CD4-positive, alpha-beta T cell treated with Interleukin-12 subunit alpha and Interleukin-12 subunit beta, for 1 hour (primary cell): ENCODE measurements around the gene CEP112.
"Not testable (repeated sequence)": the region's sequence is repeated elsewhere in the genome, so short reads cannot be mapped to it uniquely, and the experiment has no call there.

ENCODE experiments used
- DNase-seq: peaks from one replicate; pipeline ENCODE4 v3.0.0-alpha.2; 2020

CEP112 gene

DNA sequence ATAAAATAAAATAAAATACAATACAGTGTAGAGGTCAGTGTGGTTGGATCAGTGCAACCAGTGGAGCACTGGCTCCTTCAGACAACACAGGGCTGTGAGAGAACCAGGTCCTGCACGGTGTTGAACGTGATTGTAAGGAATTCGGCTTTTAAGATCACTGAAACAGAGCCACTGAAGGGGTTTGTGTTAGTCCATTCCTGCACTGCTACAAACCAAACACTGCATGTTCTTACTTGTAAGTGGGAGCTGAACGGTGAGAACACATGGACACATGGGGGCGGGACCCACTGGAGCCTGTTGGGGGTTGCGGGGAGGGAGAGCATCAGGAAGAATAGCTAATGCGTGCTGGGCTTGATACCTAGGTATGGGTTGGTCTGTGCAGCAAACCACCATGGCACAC is 437.3 kb downstream of the CEP112 start:
- no peak for DNase-seq

DNA sequence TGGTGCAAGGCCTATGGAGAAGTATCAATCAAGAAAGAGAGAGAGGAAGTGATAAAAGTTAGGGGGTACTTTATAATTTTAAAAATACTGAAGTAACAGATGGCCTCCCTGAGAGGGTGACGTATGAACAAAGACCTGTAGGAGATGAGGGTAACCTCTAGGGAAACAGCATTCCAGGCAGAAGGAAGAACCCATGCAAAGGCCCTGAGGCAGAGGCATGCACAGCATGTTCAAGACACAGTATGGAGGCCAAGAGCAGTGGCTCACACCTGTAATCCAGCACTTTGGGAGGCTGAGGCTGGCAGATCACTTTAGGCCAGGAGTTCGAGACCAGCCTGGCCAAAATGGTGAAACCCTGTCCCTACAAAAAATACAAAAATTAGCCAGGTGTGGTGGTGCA is 437.9 kb downstream of the CEP112 start:
- DNase-seq = no peak

DNA sequence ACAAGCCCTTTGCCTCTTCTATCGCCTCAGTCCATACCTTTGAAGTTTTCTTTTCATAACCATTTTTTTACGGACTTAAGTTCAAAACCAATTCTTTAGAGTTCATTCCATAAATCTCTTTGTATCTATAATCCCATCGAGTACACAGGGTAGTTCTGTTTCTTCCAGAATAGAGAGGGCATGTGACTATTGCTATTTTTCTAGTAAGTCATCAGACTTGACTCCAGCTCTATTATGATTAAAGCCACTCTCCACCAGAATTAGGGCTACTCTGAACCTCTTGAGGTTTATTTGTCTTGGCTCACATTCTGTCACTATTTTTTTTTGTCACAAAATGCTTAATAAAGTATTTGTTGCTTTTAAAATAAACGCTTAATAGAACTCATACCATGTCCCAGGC is 438.6 kb downstream of the CEP112 start:
- no peak for DNase-seq

DNA sequence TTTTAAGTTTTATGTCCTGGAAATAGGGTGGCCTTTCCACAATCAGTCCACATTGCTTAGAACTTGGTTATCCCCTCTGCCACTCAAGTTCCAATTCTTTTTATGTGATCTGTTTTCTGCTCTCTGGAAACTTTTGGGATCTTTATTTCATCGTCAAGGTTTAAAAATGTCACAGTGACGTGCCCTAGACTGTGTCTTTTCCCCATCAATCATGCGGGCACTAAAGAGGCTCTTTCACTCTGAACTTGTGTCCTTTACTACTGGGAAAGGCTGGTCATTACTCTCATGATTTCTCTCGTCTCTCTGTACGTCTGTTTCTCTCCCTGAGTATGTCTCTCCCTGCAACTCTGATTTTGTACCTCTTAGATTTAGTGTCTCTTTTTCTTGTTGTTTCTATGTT is 440.7 kb downstream of the CEP112 start:
- no peak for DNase-seq

DNA sequence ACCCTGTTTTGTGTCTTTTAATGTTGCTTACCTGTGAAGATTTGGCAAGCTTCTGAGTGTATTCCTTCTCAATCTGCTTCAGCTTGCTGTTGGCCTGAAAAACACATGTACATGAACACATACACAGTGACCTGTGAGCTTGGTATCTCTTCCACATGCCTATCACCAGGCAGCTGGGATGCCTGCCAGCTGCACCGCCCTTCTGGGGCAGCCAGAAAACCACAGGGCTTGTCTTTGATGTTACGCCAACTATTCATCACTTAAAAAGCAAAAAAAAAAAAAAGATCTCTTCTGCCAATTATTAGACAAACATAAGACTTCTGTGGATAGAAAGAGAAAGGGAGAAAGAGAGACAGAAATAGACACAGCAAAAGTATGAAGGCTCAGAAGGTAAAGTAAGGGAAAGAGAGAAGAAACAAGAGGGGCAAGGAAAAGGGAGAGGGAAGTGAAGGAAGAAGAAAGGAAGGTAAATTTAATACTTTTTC is 441.3 kb downstream of the CEP112 start:
- DNase-seq = peak; percentile 58

DNA sequence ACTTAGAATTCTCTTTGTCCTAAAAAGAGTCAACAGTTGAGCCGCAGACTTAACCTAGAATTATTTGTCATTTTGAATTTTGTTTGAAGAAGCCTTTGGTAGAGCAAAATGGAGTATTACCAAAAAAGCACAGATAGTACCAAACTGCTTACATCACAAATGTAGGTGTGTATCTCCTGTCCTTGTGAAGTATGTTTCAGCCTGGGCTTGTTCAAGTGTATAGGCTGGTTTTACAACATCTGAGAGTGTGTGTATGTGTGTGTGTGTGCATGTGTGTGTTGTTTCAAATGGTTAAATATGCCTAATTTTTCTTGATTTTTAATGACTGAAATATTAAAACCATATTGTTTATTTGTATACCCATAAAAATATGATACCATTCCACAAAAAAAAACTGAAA is 441.8 kb downstream of the CEP112 start:
- DNase-seq = no peak

DNA sequence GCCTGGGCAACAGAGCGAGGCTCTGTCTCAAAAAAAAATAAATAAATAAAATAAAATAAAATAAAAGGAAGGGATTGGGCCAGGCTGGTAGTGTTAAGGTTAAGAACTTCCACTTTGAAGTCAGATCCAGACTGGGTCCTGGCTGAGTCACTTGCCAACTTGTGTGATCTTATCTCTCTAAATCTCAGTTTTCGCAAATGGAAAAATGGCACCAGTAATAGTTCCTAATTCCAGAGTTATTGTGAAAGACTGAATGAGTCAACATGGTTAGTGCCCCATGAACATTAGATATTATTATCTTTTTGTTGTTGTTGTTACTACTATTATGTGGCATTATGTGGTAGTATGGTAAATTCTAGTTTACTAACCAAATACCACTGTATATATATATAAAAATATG is 442.5 kb downstream of the CEP112 start:
- DNase-seq = no peak

DNA sequence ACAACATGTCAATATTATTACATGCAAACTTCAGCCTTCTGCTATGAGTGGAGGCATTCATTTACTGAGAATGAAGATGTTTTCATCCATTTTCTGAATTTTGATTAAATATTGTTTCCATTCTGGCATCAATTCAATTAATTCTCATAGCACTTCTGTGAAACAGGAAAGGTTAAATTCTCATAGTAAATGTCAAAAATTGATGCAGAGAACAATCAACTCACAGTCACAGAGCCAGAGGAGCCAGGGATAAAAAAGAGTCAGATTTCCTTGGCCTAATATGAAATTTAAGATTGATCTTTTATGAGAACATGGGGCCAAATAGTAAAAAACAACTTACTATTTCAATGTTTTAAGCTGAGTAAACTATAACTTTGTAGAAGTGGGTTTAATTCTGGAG is 446.7 kb downstream of the CEP112 start:
- DNase-seq = no peak

DNA sequence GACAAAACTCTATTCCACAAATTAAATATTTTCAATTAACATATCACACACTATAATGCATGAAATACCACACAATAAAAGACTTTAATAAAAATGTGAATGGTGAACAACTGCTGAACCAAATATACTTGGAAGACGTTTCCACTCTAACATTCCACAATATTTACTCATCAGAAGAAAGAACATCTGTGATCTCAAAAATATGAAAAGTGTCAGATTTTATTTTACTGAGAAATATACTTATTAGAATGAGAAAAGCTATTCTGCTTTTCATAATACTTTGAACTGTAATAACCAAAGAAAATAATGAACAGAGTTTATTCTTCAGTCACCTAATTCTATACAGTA is 448.7 kb downstream of the CEP112 start:
- no peak for DNase-seq

DNA sequence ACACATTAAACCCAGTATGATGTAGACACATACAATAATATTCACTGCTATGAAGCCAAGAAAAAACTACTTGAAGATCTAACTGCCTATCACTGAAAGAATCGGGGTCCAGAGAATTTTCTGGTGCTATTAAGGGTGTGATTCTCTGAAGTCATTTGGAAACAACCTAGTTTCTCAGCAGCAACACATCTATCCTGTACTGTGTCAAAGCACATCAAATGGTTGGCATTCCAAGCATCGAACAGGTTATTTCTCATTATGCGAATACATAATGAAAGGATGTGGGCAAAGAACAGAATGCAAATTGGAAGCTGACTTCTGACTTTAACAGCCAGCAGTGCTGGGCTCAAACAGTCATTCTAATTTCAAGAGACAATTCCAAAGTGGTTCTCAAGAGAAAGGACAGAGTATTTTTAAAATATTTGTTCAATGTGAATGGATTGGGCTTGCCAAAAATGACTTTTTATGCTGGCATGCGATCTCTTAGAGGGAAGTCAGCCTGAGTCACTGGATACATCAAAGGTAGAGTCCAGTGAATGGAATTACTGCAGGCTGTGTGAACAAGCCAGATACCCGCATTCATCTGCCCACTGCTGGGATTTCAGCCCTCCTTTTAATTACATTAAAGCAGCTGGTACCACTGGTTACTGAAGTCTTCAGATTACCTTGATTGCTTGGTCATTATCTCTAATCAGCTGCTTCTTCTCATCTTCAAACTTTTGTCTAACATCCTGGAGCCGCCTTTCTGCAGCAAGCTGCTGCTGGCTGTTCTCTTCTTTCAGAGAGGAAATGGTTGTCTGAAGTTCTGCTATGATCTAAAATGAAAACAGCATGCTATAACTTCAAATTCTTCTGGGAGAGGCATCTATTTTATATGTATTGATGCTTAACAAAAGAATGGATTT is 449.3 kb downstream of the CEP112 start:
- DNase-seq = no peak

DNA sequence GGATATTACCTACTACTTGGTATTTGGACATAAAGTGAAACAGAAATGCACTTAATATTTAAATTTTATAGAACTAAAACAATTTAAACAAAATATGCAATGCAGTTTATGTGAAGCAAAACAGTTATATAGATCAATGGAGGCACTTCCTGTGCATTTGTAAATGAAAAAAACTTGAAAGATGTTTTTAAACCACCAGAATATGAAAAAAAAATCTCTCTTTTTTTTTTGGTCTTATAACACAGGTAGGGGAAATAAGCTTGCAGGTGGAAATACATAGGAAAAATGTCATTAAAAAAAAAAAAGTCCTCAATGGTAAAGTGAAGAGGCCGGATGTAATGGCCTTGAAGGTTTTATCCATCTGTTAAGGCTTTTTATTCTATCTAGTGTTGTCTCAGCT is 450.2 kb downstream of the CEP112 start:
- no peak for DNase-seq

DNA sequence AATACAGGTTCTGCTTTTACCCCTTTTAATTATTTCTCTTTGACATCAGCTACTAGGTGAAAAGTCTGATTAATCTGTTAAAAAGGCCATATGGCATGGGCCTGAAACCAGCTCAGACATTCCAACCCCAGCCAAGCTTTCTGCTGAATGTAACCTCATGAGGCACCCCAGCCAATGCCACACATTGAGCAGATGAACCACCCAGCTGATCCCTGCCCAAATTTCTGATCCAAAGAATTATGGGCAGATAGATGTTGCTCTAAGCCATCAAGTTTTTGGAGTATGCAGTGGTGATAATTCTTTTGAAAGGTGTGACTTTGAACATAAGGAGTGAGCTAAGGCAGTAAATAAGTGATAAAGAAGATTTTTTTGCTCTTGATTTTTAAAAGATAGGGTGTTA is 452.9 kb downstream of the CEP112 start:
- no peak for DNase-seq

DNA sequence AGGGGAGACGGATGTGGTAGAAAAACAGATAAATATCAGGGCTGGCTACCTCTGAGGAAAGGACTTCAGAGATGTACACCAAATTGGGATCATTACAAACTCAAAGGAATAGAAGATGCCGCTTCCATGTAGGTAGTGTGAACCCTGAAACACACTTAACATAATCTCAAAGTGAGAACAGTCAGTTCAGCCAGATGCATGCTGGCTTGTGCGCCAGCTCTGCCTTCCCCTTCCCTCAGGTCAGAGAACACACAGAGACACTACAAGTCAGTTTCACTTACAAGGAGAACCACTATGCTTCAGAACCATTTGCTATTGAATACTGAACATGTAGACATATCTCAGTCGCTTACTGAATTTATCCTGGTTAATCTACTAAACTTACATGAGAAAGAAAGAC is 454.5 kb downstream of the CEP112 start:
- no peak for DNase-seq

DNA sequence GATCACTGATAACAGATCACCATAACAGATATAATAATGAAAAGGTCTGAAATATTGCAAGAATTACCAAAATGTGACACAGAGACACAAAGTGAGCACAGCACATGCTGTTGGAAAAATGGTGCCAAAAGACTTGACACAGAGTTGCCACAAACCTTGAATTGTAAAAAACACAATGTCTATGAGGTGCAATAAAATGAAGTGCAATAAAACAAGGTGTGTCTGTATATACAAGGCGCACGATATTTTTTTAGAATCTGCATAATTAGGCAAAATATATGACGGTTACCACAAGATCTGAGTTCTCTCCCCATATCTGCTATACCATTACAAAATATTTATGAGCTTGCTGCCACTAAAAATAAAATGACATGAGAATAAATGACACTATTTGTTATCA is 458.6 kb downstream of the CEP112 start:
- DNase-seq = no peak

DNA sequence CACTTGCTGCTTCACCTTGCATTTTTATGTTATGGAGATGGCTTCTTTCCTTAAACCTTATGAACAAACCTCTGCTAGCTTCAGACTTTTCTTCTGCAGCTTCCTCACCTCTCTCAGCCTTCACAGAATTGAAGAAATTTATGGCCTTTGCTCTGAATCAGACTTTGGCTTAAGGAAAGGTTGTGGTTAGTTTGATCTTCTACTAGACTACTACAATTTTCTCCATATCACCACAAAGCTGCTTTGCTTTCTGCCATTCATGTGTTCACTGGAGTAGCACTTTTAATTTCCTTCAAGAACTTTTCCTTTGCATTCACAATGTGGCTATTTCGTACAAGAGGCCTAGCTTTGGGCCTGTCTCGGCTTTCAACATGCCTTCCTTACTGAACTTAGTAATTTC is 459.3 kb downstream of the CEP112 start:
- DNase-seq = not testable (repeated sequence)

DNA sequence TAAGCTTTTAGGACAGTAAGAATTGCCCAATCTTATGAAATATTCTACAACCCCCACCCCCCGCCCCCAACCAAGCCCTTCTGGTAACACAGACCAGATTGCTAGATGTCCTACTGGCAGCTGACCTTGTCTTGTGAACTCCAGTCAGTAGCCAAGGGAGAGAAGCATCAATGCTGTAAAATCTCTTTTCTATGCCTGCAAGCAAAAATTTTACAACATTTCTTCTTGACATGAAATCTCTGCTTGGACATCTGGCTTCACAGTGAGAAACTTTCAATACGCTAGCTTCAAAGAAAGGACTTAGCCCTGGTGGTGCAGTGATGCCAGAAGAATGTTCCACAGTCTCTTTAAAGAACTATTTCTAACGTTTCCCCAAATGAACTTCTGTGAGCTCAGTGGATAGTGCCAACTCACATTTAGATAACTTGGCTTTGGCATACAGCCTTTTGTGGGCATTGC is 461.2 kb downstream of the CEP112 start:
- no peak for DNase-seq

DNA sequence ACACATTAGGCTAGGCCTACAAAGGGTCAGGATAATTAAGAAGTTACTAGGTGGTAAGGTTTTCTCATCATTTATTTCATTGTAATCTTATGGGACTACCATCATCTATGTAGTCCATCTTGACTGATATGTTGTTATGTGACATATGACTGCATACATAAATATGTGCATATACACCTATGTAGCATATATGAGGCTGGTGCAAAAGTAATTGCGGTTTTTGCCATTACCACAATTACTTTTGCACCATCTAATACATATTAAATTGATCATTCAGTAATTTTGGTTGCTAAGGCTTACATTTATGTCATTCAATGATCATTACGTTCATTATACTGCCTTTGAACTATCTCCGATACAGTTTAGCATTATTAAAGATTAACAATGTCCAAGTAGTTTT is 462.7 kb downstream of the CEP112 start:
- no peak for DNase-seq

DNA sequence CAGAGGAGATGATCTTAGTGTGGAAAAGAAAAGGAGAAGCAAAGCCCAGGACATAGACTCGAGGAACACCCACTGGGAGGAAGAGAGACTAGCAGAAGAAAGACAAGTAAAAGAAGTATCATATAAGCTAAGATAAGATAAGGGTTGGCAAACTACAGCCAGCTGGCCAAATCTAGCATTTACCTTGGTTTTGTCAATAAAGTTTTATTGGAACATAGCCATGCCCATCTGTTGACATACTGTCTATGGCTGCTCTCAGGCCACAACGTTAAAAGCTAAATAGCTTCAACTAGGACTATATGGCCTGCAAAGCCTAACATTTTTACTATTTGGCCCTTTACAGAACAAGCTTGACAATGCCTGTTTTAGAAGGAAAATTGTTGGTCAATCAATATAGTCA is 464.1 kb downstream of the CEP112 start:
- no peak for DNase-seq

DNA sequence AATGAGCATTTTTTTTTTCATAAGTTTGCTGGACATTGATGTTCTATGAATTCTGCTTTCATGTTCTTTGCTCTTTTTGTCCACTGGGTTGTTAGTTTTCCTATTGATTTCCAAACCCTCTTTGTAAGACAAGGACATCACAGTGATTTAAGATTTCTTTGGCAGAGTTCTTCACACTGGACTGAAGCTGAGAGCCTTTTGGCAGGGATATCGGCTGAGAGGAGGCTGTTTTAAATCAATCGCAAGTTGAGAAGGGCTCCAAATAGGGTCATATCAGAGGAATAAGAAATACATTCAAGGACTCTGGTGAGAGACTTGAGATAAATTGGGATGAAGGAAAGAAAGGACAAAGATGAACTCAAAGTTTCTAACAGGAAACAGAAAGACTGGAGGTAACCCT is 464.7 kb downstream of the CEP112 start:
- no peak for DNase-seq

DNA sequence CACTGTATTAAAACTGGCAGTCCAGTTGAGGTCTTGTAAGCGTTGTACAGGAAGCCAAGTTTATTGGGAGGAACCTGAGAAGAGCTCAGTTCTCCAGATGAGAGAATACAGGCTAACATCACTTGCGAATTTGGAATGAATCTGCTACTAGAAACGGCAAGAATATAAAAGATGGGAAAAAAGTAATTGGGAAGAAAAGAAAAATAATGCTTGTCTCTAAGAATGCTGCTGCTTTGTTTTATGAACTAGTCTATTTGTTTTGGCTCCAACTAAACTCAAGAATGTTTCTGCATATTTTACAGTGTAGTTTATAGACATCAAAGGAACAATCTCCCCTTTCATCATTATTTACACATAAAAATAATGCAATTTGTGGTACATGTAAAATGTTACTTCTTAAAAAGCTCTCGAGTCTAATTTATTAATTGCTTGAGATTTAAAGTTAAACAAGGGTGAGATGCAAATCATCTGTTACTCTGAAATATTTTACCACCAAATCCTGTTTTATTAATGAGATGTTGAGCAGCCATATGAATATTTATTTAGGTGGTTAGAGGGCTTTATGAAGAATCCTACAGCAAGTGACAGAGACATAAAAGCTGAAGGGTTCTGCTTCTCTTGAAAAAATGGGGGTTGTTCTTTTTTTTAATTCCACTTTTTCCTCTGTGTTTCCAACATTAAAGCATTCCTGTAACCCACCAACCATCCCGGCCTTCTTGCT is 468.3 kb downstream of the CEP112 start:
- DNase-seq = no peak

DNA sequence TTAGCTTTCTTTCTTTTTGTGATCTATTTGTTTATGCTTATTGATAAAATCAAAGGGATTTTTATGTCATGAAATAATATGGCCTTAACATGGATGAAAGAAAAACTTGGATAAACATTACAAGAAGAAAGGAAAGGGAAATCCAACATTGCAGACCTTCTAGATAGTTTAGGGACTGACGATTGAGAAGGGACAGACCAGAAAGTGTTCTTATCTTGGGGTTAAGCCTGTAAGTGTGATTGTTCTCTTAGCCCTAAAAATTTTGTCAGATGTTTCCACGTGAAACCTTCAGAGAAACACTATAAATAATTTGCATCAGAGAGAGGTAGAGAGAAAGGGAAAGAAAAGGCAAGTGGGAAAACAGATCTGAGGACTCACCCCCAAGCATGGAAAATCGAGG is 473.3 kb downstream of the CEP112 start:
- no peak for DNase-seq

DNA sequence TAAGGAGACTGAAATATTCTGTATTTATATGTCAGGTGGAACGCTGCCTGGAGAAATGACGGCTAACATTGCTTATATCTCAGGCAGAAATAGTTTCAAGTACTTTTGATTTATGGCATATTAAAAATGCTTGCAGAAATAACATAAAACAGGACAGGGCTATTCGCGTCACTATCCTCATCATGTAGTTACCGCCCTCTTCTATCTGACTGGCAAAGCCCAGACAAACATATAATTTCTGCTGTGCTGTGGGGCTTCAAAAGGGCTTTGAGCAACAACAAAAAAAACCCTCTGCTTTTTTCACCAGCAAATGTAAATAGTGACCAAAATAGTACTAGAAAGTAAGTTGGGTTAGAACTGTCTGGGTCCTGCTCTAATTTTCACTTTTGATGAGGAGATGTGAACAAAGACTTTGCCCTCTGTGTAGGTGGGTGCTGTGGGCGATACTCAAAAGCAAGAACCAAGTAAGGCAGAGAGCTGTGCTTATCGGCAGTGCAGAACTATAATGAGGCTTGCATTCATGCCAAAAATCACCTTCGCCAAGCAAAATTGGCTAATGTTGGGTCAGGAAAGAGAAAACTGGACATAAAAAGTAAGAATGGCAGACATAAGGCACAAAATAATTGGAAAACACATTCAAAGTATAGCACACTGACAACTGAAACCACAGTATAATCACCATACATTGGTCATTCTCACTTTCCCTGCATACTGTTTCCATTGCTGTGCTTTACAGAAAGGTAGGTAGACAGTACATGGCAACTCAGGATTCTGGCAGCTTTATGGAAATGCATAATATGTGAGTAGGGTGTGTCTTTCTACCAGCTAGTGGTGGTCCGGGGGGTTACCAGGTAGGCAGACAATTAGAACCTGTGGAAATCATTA is 479.3 kb downstream of the CEP112 start:
- no peak for DNase-seq

DNA sequence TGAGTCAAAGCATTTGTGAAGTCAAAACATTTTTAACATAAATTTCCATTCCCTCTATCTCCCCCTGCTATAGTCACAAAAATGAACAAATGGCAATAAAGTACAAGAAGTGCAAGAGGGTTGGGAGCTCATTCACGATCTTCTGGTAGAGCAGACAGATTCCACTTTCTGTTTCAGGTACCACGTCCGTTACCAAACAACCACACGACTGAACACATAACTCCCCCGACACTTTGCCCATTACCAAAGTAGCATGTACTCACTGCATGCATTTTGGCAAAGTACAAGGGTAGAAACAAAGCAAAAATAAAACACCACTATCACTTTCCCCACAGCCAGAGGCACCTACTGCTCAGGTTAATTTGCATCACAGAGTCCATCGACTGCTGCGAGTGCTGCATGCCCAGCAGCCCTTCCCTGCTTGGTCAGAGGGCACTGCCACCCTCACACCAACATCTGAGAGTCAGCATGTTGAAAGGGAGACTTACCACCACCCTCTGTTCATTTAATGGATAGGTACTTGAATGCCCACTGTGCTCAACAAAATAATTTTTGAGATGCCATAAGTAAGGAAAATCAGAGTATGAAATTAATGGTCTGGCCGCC is 480.2 kb downstream of the CEP112 start:
- no peak for DNase-seq
